Gastroesophageal sphincter (tissue), 3 donors: Measurements from ENCODE around the gene NEU4.

Experiments
- EP300 ChIP-seq: sonication (generic); formaldehyde crosslinking; IDR thresholded peaks from one replicate; pipeline ENCODE4 v1.6.1; 2017; ENCODE audit warnings: antibody characterized with exemption, mild to moderate bottlenecking
- POLR2A ChIP-seq, 2 donors: fragments of 450-650 bp; IDR thresholded peaks; one replicate each; pipeline ENCODE4 v1.6.1; 2017; ENCODE audit warnings: antibody characterized with exemption in 2 of 2, mild to moderate bottlenecking in 2 of 2, moderate library complexity in 1 of 2
- POLR2AphosphoS5 ChIP-seq: sonication (generic); formaldehyde crosslinking; IDR thresholded peaks from one replicate; pipeline ENCODE4 v1.6.1; 2017; ENCODE audit warnings: antibody characterized with exemption
- TF ChIP-seq, protein P1 (sequence below), 4 experiments: fragments of 200-600 bp in 2 of 4; fragments of 450-650 bp in 2 of 4; sonication (generic) in 1 of 4; IDR thresholded peaks; one replicate each; pipeline ENCODE4 v1.5.1; 2017 to 2019; ENCODE audit warnings: antibody characterized with exemption in 4 of 4, mild to moderate bottlenecking in 2 of 4, moderate library complexity in 2 of 4

DNA sequence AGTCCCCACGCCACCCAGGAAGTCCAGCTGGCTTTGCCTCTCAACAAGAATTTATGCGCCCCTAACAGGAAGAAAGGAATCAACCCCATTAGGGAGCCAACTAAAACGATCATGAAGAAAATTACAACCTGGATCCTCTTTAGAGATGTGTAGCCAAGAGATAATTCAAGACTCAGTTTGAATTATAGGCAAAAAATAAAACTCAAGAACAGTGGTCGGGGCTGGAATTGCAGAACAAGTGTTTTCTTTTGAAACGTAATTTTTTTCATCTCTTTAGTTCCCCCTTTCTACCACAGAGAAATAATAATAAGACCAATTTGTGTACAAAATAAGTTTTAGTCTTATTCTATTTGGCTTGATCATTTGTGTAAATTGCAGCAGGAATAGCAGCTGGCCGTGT, 27.3 kb downstream of the NEU4 start:
- TF ChIP-seq, protein P1, sequence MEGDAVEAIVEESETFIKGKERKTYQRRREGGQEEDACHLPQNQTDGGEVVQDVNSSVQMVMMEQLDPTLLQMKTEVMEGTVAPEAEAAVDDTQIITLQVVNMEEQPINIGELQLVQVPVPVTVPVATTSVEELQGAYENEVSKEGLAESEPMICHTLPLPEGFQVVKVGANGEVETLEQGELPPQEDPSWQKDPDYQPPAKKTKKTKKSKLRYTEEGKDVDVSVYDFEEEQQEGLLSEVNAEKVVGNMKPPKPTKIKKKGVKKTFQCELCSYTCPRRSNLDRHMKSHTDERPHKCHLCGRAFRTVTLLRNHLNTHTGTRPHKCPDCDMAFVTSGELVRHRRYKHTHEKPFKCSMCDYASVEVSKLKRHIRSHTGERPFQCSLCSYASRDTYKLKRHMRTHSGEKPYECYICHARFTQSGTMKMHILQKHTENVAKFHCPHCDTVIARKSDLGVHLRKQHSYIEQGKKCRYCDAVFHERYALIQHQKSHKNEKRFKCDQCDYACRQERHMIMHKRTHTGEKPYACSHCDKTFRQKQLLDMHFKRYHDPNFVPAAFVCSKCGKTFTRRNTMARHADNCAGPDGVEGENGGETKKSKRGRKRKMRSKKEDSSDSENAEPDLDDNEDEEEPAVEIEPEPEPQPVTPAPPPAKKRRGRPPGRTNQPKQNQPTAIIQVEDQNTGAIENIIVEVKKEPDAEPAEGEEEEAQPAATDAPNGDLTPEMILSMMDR (IDR thresholded peaks at IDR 0.05), result no peak
- TF ChIP-seq POLR2A (IDR thresholded peaks at IDR 0.05), result no peak
- no peak for TF ChIP-seq POLR2AphosphoS5
- TF ChIP-seq EP300, result no peak
